ENCODE results near the gene PLXDC2. TPM values are rescaled to one million over a fixed set of nuclear protein-coding genes. Genes with fewer than 3 reads are reported as not detected.

PLXDC2 gene
- total and polyA plus RNA-seq, 2 donors (not counting 1 experiment from before 2014, with no cell fraction given), result 4.2 to 5.1 TPM

GRCh38 chr10:20314431-20314830 is 498.2 kb downstream of the PLXDC2 start:
- Histone ChIP-seq H3K79me2 (ENCODE audit: control insufficient read depth, insufficient read depth, low read length) (no peaks in the 10 kb centered on the region), H3K4me1 (ENCODE audit: control insufficient read depth, extremely low read depth, insufficient read depth, low read length) (no peaks in the 10 kb centered on the region), H3K36me3 (ENCODE audit: control insufficient read depth, insufficient read depth, low read length) (no peaks in the 10 kb centered on the region), H3K4me3 (replicated peaks in 1 of 4; ENCODE audit: control extremely low read depth in 1 of 4, insufficient read depth in 1 of 4, low read depth in 3 of 4, low read length in 4 of 4) (no peak overlapping the region), H3K9ac (ENCODE audit: insufficient read depth, low read length) (no peak overlapping the region), H3K27ac (ENCODE audit: insufficient read depth, low read length) (no peak overlapping the region), H4K20me1 (ENCODE audit: control insufficient read depth, extremely low read depth, insufficient read depth, low read length) (no peaks in the 10 kb centered on the region), H3K27me3 (ENCODE audit: control insufficient read depth, insufficient read depth, low read length) (no peaks in the 10 kb centered on the region), H2AFZ (ENCODE audit: low read length) (no peak overlapping the region), H3K9me3 (ENCODE audit: control insufficient read depth, insufficient read depth, low read depth, low read length) (no peaks in the 10 kb centered on the region), H3K4me2 (ENCODE audit: extremely low read depth, insufficient read depth, low read length) (no peak overlapping the region)
- TF ChIP-seq, protein P1, sequence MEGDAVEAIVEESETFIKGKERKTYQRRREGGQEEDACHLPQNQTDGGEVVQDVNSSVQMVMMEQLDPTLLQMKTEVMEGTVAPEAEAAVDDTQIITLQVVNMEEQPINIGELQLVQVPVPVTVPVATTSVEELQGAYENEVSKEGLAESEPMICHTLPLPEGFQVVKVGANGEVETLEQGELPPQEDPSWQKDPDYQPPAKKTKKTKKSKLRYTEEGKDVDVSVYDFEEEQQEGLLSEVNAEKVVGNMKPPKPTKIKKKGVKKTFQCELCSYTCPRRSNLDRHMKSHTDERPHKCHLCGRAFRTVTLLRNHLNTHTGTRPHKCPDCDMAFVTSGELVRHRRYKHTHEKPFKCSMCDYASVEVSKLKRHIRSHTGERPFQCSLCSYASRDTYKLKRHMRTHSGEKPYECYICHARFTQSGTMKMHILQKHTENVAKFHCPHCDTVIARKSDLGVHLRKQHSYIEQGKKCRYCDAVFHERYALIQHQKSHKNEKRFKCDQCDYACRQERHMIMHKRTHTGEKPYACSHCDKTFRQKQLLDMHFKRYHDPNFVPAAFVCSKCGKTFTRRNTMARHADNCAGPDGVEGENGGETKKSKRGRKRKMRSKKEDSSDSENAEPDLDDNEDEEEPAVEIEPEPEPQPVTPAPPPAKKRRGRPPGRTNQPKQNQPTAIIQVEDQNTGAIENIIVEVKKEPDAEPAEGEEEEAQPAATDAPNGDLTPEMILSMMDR (conservative IDR thresholded peaks at IDR 0.05 in 1 of 2, IDR thresholded peaks at IDR 0.05 in 1 of 2; ENCODE audit: low read depth in 1 of 2, low read length in 2 of 2), result no peak
- no peak for TF ChIP-seq EZH2 (IDR thresholded peaks at IDR 0.05; ENCODE audit: low read length, missing control alignments)
- no peak for DNase-seq (ENCODE audit: low read depth in 2 of 2)

DNA sequence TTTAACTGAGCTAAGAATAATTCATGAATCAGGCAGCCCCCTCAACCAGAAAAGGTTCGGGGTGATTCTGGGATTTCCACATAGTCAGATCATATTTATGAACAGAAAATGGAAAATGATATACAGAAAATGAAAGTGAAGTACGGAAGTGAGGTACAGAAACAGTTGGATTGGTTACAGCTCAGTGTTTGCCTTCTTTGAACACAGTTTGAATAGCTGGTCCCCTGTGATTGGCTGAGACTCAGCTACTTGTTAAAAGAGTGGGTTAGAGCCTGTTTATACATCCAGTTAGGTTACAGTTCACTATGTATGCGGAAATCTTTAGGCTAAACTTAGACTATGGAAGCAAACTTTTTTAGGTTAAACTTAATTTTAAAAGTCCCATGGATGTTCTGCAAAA is 511.7 kb downstream of the PLXDC2 start:
- Histone ChIP-seq H3K27me3 (ENCODE audit: control insufficient read depth, insufficient read depth, low read length) (no peaks in the 10 kb centered on the region), H3K4me2 (ENCODE audit: extremely low read depth, insufficient read depth, low read length) (no peak overlapping the region), H3K9me3 (ENCODE audit: control insufficient read depth, insufficient read depth, low read depth, low read length) (no peaks in the 10 kb centered on the region), H3K79me2 (ENCODE audit: control insufficient read depth, insufficient read depth, low read length) (no peaks in the 10 kb centered on the region), H3K9ac (ENCODE audit: insufficient read depth, low read length) (no peak overlapping the region), H4K20me1 (ENCODE audit: control insufficient read depth, extremely low read depth, insufficient read depth, low read length) (no peaks in the 10 kb centered on the region), H3K36me3 (ENCODE audit: control insufficient read depth, insufficient read depth, low read length) (no peaks in the 10 kb centered on the region), H3K4me1 (ENCODE audit: control insufficient read depth, extremely low read depth, insufficient read depth, low read length) (no peaks in the 10 kb centered on the region), H2AFZ (ENCODE audit: low read length) (no peak overlapping the region), H3K4me3 (replicated peaks in 1 of 4; ENCODE audit: control extremely low read depth in 1 of 4, insufficient read depth in 1 of 4, low read depth in 3 of 4, low read length in 4 of 4) (no peak overlapping the region), H3K27ac (ENCODE audit: insufficient read depth, low read length) (no peak overlapping the region)
- TF ChIP-seq, protein P1 (conservative IDR thresholded peaks at IDR 0.05 in 1 of 2, IDR thresholded peaks at IDR 0.05 in 1 of 2; ENCODE audit: low read depth in 1 of 2, low read length in 2 of 2), result no peak
- TF ChIP-seq EZH2 (IDR thresholded peaks at IDR 0.05; ENCODE audit: low read length, missing control alignments), result no peak
- DNase-seq (ENCODE audit: low read depth in 2 of 2), result no peak

DNA sequence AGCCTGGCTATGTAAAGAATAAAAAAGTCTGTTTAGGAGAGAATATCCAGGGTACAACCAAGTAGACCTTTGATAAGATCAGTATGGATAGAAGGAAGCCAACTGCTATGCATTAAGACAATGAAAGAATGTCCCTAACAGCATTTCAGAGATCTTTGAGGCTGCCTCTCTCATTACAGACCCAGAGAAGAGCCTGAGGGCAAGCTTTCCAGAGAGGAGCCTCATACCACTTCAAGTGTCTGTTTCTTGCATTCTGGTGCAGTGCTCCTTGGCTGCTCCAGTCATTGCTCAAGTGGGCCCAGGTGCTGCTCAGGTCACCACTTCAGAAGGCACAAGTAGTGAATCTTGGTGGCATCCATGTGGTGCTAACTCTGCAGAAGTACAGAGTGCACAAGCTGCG is 514.0 kb downstream of the PLXDC2 start:
- Histone ChIP-seq H3K9me3 (ENCODE audit: control insufficient read depth, insufficient read depth, low read depth, low read length) (no peaks in the 10 kb centered on the region), H3K27ac (ENCODE audit: insufficient read depth, low read length) (no peak overlapping the region), H3K27me3 (ENCODE audit: control insufficient read depth, insufficient read depth, low read length) (no peaks in the 10 kb centered on the region), H3K4me2 (ENCODE audit: extremely low read depth, insufficient read depth, low read length) (no peak overlapping the region), H3K4me1 (ENCODE audit: control insufficient read depth, extremely low read depth, insufficient read depth, low read length) (no peaks in the 10 kb centered on the region), H3K4me3 (replicated peaks in 1 of 4; ENCODE audit: control extremely low read depth in 1 of 4, insufficient read depth in 1 of 4, low read depth in 3 of 4, low read length in 4 of 4) (no peak overlapping the region), H3K79me2 (ENCODE audit: control insufficient read depth, insufficient read depth, low read length) (no peaks in the 10 kb centered on the region), H4K20me1 (ENCODE audit: control insufficient read depth, extremely low read depth, insufficient read depth, low read length) (no peaks in the 10 kb centered on the region), H3K9ac (ENCODE audit: insufficient read depth, low read length) (no peak overlapping the region), H3K36me3 (ENCODE audit: control insufficient read depth, insufficient read depth, low read length) (no peaks in the 10 kb centered on the region), H2AFZ (ENCODE audit: low read length) (no peak overlapping the region)
- DNase-seq (ENCODE audit: low read depth in 2 of 2), result no peak
- TF ChIP-seq, protein P1 (conservative IDR thresholded peaks at IDR 0.05 in 1 of 2, IDR thresholded peaks at IDR 0.05 in 1 of 2; ENCODE audit: low read depth in 1 of 2, low read length in 2 of 2), result no peak
- TF ChIP-seq EZH2 (IDR thresholded peaks at IDR 0.05; ENCODE audit: low read length, missing control alignments), result no peak
